ENCODE measurements around the gene CD2AP. TPM values are rescaled to one million over a fixed set of nuclear protein-coding genes. Genes with fewer than 3 reads are reported as not detected.

Gene CD2AP
- total and polyA plus RNA-seq, 2 of the 8 experiments (the other 6 are each of a cell fraction or from before 2014, with no cell fraction given): 8.6 to 75.6 TPM

DNA sequence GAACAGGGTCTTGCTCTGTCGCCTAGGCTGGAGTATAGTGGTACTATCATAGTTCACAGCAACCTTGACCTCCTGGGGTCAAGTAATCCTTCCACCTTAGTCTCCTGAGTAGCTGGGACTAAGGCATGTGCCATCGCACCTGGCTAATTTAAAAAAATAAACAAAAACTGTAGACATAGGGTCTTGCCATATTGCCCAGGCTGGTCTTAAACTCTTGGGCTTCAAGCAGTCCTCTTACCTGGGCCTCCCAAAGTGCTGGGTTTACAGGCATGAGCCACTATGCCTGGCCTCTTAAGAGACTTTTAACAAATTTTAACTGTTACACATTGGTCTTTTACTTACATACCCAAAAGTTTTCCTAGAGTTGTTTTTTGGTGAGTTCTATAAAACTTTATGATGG is 12.4 kb downstream of the CD2AP start:
- TF ChIP-seq SUZ12 (IDR thresholded peaks at IDR 0.05; ENCODE audit: low read length) (no peak), KDM1A (IDR thresholded peaks at IDR 0.05; ENCODE audit: borderline replicate concordance, low read length) (0 out of 2 replicates have a peak, but pooled peaks have one; percentile 16), HDAC2 (IDR thresholded peaks at IDR 0.05; ENCODE audit: borderline replicate concordance in 1 of 2, low read depth in 2 of 2, low read length in 2 of 2) (no peak), EP300 (IDR thresholded peaks at IDR 0.05; ENCODE audit: borderline replicate concordance in 1 of 2, low read depth in 2 of 2, low read length in 2 of 2) (no peak), POU5F1 (IDR thresholded peaks at IDR 0.05; ENCODE audit: low read depth, low read length) (no peak)
- H3K36me3 ChIP-seq (ENCODE audit: control insufficient read depth in 2 of 4, insufficient read depth in 4 of 4, low read length in 3 of 4): no peaks in the 10 kb centered on the region
- FAIRE-seq: no peak
- no peak overlapping the region for H2BK15ac ChIP-seq (ENCODE audit: low read length)
- peaks cover 2 to 7% (median 4%) of the 10 kb centered on the region in 4 experiments; a peak in 5 of 7 replicates for H3K4me1 ChIP-seq (replicated peaks in 1 of 4; ENCODE audit: control insufficient read depth in 3 of 4, insufficient read depth in 4 of 4, low read length in 3 of 4)
- H3K4me3 ChIP-seq (ENCODE audit: extremely low read depth in 1 of 4, insufficient read depth in 2 of 4, low read depth in 3 of 4, low read length in 4 of 4): no peak overlapping the region
- H3K4ac ChIP-seq (replicated peaks; ENCODE audit: insufficient read length, low read depth, low read length): no peak overlapping the region
- H3K79me2 ChIP-seq (ENCODE audit: control insufficient read depth in 1 of 2, insufficient read depth in 2 of 2, low read length in 2 of 2): peaks cover 38 to 99% of the 10 kb centered on the region in 2 experiments
- no peaks in the 10 kb centered on the region for H3K27me3 ChIP-seq (replicated peaks in 1 of 4; ENCODE audit: control insufficient read depth in 3 of 4, extremely low read depth in 1 of 4, insufficient read depth in 3 of 4, low read length in 3 of 4)
- no peak overlapping the region for H2BK20ac ChIP-seq (ENCODE audit: low read length)
- H3K56ac ChIP-seq (replicated peaks; ENCODE audit: insufficient read length, low read depth, low read length): no peak overlapping the region
- no peak overlapping the region for H3K14ac ChIP-seq (ENCODE audit: insufficient read length)
- H4K91ac ChIP-seq (replicated peaks; ENCODE audit: insufficient read length, low read length): no peak overlapping the region
- H3K23me2 ChIP-seq (ENCODE audit: low read depth, low read length): no peaks in the 10 kb centered on the region
- no peak overlapping the region for H2BK5ac ChIP-seq (ENCODE audit: low read depth, low read length)
- no peak overlapping the region for H4K5ac ChIP-seq (ENCODE audit: insufficient read length, low read depth, low read length)
- peaks cover 8 to 12% of the 10 kb centered on the region in 2 experiments for H4K20me1 ChIP-seq (replicated peaks in 1 of 2; ENCODE audit: control insufficient read depth in 1 of 2, insufficient read depth in 2 of 2, low read length in 2 of 2)
- no peak overlapping the region for H2BK120ac ChIP-seq (replicated peaks; ENCODE audit: low read depth, low read length)
- no peak overlapping the region for H2BK12ac ChIP-seq (ENCODE audit: low read depth, low read length)
- H3K27ac ChIP-seq (ENCODE audit: low read depth, low read length): no peak overlapping the region
- no peak overlapping the region for H3K18ac ChIP-seq (ENCODE audit: extremely low read depth, low read length)
- CTCF ChIA-PET (ENCODE audit: partially characterized antibody): no interaction called here
- H2AFZ ChIP-seq (ENCODE audit: low read length): no peak overlapping the region
- no peak for DNase-seq (ENCODE audit: low read depth in 1 of 2, low spot score in 2 of 2)
- WGBS, 2 experiments (ENCODE audit: extremely low coverage in 1 of 2, insufficient coverage in 1 of 2, insufficient read length in 1 of 2, insufficient replicate concordance in 2 of 2, low coverage in 1 of 2, low lambda C conversion rate in 2 of 2, missing lambda C conversion rate in 1 of 2): 92% methylated on average over 2 of the region's 2 CpGs; no CpG with 5 or more reads in 1 of the 2 experiments
- H3K23ac ChIP-seq (ENCODE audit: insufficient read length): no peak overlapping the region
- peaks cover 2% of the 10 kb centered on the region; the same call in 1 of the 2 replicates for H3K79me1 ChIP-seq (ENCODE audit: low read depth, low read length)
- H2AK5ac ChIP-seq (ENCODE audit: low read depth, low read length): no peak overlapping the region
- H3K4me2 ChIP-seq (ENCODE audit: insufficient read depth in 1 of 2, low read depth in 2 of 2, low read length in 2 of 2): no peak overlapping the region
- no peak overlapping the region for H4K8ac ChIP-seq (ENCODE audit: extremely low read depth, insufficient read depth, low read length)
- POLR2A ChIA-PET (ENCODE audit: partially characterized antibody): no interaction called here
- no peak overlapping the region for H3K9ac ChIP-seq (replicated peaks in 1 of 4; ENCODE audit: extremely low read depth in 1 of 4, low read depth in 3 of 4, low read length in 3 of 4)
- no peaks in the 10 kb centered on the region for H3K9me3 ChIP-seq (ENCODE audit: insufficient read depth in 2 of 2, low read depth in 1 of 2, low read length in 1 of 2)
